HG02840 (cell line): ENCODE measurements around the gene GDF7.

ENCODE experiments used
- ATAC-seq: cut with Tn5 transposase; IDR thresholded peaks from one replicate; pipeline ENCODE4 v1.9.1; 2021; ENCODE audit warnings: mild to moderate bottlenecking, moderate library complexity, moderate number of reproducible peaks; ENCODE audit not compliant: unreplicated experiment, low FRiP score

The GDF7 gene

DNA sequence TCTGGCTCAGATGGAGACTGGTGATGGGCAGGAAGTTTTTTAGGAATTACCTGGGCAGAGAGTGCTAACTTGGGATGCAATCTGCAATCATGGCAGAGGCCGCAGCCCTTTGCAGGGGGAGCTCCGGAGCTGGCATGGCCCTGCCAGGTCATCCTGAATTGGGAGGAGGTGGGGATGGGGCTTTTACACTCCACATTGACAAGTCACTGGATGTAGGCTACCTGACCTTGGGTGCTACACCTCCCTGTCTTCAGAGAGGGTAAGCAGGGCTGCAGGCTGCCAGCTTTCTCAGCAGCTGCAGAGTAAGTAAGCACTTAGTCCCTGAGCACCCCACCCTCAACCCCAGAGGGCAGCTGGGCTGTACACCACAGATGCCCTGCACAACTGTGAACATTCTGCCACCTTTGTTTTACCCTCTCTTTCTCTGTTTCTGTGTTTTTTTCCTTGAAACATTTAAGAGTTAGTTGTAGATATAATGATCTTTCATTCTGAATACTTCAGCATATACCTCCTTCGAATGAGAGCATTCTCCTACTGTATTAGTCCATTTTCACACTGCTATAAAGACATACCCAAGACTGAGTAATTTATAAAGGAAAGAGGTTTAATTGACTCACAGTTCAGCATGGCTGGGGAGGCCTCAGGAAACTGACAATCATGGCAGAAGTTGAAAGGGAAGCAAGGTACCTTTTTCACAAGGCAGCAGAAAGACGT, 9.3 kb upstream of the GDF7 start:
- no peak for ATAC-seq

- ATAC-seq = no peak
Measured at GRCh38 chr2:20660506-20661420, 6.2 kb upstream of the GDF7 start.

DNA sequence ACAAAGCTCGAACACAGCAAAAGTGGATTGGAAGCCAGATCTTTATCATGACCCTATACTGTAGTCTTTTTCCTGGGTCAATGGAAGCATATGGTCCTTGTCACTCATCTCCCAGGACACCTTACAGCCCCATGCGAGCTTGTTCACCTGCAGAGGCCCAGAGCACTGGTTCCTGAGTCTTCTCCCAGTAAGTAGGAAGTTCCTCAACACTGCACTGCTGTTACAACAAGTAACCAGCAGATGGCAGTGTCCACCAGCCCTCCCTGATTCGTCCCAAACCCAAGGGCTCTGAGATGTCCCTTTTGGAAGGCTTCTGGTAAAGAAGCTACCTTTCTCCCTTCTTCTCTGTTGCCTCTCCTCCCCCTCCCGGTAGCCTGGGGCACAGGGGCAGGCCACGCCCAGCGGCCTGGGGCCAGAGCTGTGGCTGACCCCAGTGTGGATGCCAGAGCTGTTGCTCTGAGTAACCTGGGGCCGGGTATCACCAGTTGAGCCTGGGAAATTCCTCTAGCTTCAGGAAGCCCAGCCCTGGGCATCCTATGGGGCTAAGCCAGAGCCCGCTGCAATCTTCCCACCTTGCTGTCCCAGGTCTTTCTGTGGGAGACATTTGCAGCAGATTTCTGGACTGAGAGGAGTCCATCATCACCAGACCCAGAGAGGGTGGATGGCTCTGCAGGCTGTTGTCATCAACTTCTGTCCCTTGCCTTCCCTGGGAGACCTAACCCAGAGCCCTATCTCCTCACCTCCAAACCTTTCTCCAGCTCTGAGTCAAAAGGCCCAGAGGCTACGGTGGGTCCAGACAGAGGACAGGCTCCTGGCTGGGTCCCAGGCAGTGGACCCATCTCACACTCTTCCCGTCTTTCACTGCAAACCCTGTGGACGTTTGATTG, 5.3 kb upstream of the GDF7 start:
- no peak for ATAC-seq

DNA sequence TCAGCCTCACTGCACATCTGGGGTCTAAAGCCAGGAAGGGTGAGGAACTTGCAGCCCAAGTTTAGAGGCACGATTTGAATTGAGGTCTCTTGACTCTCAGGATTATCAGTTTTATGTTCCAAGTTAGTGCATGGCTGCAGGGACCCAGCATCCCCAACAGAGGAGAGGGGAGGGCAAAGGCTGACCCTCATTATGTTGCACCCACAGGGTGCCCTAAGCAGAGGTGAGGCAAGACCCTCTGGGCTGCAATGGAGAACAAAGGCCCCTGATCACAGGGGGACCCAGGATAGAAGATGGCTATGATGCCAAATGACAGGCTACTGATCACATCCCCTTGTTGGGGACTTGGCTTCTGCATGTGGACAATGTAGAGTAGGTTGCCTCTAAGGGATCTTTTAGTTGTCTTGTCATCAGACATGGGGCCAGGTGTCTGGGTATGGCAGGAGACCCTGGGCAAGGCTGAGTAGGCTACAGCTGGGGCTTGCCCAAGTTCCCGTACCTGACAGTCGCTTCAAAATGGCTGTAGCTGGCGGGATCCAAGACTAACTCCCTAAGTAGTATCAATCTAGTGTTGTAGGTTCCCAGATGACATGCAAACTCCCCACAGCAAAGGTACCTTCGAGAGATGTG, 4.5 kb upstream of the GDF7 start:
- no peak for ATAC-seq

DNA sequence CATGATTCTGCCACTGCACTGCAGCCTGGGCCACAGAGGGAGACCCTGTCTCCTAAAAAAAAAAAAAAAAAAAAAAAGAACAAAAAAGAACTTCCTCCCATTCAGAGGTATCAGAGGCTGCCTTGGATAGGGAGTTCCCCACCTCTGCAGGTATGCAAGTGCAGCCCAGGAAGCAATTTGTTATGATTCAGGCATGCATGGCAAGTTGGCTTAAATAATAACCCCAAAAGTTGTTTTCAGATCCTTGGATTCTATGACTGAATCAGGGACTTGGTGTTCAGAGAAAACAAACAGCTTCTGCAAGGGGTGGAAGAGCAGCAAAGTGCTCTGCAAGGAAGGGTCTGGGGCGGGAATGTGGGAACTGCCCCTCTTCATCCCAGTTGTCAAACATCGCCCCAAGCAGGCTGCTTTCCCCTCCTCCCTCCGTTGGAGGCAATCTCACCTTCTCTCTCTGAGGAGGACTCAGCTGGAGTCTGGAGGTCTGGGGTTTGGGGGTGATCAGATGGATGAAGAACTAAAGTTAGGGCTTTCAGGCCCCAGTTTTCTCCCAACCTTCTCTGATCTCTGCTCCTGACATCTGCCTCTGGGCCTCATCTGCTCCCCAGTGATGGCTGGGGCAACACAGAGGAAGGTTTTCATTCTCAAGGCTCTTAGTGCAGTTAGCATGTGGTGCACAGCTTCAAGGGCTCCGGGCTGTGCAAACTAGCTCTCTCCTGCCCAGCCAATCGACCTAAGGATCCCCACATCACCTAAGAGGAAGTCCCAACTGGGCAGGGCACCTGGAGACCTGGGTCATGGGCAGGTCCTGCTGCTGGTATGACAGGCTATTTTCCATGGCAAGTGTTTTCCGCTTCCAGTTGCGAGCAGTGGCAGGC, 3.5 kb upstream of the GDF7 start:
- ATAC-seq = no peak

DNA sequence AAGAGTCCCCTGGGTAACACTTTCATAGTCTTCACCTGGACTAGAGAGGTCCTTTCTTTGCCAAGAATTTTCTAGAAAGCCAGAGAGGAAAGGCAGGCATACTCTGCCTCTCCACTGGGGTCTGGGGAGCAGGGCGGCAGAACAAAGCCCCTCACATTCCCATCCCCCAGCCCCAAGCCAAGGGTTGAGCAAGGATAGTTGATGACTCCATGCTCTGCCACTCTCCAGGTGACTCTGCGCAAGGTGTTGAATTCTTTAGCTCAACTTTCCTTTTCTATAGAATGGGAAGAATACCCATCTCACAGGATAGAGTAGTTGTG, 2.9 kb upstream of the GDF7 start:
- ATAC-seq = no peak

DNA sequence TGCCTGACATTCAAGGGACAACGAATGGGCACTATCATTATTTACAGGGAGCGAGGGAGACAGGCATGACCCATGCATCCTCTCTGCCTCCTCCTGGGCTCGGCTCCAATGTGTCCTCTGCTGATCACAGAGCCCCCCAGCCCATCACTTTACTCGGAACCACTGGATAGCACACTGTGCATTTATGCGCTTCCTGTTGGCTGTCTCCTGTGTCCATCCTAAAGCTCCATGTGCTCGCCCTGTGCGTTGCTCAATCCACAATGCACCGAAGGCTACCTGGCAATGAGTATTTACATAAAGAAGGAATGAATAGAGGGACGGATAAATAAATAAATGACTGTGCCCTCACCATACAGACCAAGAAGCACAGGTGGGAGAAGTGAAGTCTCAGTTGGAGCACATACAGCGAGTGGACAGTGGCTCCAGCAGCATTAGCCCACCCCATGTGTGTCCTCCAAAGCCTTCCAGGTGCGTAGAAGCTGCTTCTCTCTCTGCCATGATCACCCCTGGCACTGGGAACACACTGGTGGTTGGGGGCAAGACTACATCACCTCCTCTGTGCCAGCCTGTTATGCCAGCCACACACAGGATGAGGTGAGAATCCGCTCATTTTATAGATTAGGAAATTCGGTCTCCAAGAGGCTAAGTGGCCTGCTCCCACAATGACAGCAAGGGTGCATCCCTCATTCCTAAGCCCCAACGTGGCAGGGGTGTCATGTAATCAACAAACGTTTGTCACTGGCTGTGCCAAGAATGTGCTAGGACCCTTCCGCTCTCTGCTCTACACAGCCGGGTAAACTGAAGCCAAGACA, 2.3 kb upstream of the GDF7 start:
- no peak for ATAC-seq

DNA sequence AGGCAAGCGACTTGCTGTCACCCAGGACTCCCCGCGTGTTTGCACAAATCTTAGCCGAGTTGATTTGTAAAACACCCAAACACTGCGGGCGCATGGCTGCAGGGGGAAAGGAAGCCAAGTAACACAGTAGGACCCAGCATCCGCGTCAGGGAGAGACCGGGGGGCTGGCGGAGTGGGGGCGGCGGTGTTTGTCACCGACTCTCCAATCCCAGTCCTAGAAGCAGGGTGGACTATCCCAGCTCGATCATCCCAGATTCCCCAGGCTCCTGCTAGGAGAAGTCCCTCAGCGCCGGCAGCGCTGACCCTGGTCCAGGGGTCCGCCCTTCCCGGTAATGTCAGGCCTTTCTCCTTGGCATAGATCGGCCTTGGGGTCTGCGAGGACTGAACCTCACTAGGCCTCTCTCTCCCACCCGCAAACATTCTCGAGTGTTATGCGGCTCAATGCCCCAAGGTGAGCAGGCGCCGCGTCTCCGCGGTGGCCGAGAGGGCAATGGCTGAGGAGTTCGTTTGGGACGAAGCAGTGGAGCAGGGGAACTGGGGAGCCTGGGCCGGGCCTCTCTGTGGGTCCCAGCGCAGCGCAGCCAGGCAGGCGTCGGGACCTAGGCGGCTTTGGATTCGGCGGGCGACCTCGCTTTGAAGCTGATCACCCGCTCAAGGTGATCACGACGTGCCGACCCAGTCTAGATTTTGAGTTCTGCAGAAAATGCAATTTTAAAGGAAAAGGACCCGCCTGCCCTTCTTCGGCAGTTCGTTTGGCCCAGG, 1.5 kb upstream of the GDF7 start:
- no peak for ATAC-seq

GRCh38 chr2:20666005-20666303, 990 bp upstream of the GDF7 start:
- no peak for ATAC-seq

DNA sequence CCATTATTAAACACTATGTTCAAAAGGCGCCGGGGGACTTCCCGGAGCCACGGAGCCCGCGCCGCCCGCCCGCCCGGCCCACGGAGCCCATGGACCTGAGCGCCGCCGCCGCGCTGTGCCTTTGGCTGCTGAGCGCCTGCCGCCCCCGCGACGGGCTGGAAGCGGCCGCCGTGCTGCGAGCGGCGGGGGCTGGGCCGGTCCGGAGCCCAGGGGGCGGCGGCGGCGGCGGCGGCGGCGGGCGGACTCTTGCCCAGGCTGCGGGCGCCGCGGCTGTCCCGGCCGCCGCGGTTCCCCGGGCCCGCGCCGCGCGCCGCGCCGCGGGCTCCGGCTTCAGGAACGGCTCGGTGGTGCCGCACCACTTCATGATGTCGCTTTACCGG, 197 bp downstream of the GDF7 start:
- ATAC-seq = no peak

DNA sequence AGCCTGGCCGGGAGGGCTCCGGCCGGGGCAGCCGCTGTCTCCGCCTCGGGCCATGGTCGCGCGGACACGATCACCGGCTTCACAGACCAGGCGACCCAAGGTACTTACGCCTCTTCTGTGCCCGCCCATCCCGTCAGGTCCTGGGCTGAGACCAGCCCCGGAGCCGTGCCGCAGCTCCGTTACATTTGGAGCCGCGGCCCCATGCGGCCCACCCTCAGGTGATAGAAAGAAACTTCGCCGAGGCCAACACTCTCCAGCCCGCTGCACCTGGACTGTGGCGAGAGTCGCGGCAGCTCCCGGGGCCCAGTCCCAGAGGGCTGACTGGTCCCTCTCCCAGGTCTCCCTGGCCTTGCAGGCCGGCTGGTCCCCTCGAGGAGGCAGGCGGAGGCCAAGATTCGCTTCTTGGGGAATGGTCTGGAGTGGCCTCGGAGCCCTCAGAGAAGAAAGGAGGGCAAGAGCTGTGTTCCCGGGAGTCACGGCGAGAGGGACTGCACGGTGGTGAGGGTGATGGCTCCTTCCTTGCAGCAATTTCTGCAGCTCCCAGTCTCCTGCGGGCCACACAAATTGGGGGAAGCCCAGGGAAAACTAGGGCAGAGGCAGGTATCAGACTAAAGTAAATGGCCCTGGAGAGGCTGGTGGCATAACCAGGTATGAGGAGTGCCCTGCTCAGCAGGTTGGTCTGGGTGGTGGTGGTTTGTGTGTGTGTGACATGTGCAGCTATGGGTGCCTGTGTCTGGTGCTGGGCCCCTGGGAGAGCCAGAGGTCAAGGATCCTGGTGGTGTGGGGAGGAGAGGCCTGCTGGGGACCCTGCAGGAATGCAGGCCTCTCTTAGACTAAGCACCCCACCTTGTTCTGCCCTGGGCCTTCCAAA, 822 bp downstream of the GDF7 start:
- ATAC-seq = no peak

- no peak for ATAC-seq
Measured at GRCh38 chr2:20668451-20668850, 1.5 kb downstream of the GDF7 start.

DNA sequence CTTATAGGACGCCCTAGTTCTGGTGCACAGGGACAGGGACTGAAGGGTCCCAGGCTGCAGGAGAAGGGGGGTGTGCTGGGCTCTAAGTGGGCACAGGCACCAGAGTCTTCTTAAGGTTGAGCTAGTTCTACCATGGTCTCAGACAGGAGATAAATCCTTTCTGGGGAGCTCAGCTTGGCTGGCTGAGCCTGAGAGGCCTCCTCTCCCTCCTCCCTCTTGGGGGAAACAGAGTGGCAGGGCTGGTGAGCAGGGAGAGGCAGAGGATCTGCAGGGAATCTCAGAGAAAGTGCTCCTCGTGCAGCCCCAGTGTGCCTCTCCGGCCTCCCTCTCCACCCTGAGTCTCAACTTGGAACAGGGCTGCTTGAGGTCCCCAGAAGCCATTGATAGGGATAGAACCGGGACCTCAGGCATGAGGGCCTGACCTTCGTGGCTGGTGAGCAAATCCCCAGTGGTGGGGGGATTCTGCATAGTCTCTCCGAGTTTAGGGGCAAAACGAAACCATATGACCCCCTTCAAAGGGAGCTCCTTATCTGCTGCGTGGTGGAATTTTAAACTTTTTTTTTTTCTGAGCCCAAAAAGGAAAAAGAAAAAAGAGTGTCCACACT, 2.0 kb downstream of the GDF7 start:
- ATAC-seq = no peak

DNA sequence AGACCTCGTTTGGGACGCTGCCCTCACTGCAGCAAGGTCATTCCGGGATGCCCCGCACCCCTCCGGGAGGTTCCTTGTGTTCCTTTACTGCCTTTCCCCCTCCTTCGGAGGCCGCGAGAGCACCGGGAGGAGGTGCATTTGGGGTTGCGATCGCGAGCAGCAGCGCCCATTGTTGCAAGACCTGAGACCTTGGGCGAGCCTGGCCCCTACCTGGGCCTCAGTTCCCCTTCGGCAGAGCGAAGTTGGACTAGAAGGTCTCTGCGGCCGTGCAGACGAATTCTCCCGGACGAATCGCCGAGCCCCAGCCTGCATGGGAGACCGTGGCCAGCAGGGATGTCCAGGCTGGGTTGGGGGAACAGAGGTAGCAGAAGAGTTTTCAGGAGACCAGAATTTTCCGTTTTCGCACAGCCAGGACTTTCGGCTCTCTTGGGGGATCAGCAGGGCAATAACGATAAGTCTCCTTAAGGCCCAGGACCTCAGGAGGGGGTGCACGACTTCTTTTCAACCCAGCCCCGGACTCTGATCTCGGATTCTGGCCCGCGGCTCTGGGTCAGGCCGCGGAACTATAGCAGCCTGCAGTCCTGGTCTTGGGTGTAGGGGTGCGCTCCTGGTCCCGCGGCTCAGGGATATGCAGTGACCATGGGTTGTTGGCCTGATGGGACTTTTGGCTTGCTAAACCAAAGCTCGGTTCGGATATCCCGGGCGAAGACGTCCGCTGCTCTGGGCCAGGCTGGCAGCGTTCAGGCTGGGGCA, 2.8 kb downstream of the GDF7 start:
- no peak for ATAC-seq

GRCh38 chr2:20670315-20671035, 3.5 kb downstream of the GDF7 start:
- ATAC-seq = no peak
